GM11168 (cell line): ENCODE measurements around the gene SETBP1.

Source experiments
- in situ Hi-C: fragments of 300-500 bp; cut with MboI; formaldehyde crosslinking; loops from one replicate; pipeline ENCODE4 v1.12.0; 2022; ENCODE audit warnings: low sequenced_read_pairs; ENCODE audit not compliant: unreplicated experiment

The SETBP1 gene

DNA sequence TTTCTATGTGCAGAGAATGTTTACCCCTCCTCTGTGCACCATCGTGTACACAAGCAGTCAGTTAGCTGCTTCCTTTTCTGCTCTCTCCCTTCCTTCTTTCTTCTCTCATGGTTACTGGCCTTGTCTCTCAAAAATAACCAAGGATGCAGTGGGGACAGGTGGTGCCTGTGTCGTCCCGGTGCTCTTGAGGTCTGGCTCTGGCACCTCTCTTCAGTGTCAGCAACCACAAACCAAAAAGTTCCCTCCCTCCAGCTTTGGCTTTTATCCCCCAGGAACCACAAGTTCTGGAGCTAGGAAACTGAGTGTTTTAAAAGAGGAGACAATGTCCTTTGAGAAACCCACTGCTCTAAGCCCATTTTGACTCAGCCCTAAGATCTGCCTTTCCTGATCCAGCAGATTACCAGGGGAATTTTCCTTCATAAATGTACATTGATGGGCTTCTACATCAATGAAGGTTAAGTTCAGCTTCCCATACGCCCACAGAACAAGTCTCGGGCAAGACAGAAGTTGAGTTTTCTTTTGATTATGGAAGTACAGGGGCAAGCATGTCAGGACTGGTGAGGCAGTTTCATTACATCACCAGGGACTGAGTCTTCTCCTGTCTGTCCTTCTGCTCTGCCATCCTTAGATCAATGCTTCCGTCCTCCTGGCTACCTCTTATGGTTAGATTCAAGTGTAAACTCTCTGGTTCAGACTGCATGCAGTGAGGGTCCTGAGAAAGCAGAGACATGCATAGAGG, 232.2 kb downstream of the SETBP1 start:
- in situ Hi-C loops: no loop called here

DNA sequence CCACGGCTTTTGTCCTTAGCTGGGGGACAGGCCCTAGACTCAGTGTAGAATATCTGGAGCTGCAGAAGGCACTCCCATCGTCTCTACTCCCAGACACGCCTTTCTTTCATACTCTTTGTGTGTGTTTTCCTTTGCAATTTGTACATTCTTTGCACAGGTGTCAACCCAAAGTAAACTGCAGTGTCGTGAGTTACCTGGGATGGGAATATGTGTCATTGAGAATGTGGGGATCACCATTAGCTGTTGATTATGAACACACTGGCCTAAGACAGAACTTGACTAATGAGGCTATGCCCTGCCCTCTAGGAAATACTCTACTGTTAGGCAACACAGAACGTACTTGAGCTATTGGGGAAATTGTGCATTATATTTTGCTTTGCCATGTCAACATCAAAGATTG, 233.3 kb downstream of the SETBP1 start:
- in situ Hi-C loops: no loop called here

- in situ Hi-C loops: no loop called here
Measured at GRCh38 chr18:44915213-44915612, 234.5 kb downstream of the SETBP1 start.

DNA sequence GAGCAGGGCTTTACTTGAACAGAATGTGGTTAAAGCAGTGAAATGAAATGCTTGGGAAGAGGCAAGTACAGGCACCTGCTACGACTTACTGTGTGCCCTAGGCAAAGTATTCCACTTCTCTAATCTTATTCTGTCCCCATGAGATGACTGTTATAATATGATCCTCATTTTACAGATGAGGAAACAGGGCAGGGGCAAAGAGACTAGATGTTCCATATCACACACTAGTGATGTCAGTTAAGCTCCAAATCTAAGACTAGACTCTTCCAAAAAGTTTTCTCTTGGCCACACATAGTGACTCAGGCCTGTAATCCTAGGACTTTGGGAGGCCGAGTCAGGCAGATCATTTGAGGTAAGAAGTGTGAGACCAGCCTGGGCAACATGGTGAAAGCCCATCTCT, 235.0 kb downstream of the SETBP1 start:
- in situ Hi-C loops: no loop called here

GRCh38 chr18:44916429-44917207, 235.9 kb downstream of the SETBP1 start:
- in situ Hi-C loops: no loop called here

DNA sequence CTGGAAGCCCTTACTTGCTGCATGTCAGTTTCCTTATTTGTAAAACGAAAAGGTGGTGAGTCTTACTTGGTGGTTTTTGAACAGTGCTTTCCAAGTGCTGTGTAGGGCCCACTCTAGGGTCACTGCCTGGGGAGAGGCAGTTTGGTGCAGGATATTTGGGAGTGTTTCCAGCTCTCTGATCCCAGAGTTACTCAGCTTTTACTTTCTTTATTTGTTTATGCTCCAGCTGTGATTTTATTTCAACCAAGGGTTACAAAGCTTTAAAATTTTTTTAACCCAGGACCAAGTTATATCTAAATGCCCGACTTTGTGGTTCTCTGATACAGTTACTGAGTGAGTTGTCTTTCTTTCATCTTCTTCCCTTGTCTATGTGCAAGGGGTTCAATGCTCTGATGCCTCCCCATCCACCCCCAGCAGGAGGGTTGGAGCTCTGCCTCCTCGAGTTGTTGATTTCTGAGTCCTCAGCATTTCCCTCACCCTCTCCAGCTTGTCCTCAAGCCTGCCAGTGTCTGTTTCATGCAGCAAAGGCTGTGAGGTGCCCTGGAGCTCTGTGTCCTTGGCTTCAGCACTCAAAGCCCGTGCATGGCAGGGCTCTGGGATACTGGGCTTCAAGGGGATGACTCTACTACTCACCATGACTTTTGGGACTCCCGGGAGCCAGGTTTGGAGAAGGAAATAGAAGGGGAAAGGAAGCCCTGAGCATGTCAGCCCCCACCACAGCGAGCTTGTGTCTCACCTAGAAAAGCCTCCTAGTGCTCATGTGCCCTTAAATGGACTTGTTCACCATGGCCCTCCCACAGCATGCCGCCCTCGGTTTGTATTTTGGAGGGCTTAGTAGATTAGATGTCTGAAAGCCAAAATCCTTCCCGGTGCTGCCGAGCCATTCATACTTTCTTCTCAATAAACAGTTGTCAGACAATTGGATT, 236.8 kb downstream of the SETBP1 start:
- in situ Hi-C loops: no loop called here

DNA sequence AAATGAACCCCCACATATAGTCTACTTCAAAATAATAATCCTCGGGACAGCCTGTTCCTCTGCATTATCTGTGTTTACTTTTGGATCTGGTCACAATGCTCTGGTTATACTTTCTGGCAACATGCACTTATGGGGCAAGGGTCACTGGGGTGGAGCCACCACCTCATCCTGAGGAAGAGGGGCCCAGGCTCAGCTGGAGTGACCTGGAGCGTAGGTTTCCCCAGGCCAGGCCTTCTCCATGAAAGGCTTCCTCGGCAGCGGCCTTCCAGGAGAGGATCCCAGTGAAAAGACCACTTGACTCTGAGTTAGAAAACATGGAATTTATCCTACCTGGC, 237.4 kb downstream of the SETBP1 start:
- in situ Hi-C loops: no loop called here

DNA sequence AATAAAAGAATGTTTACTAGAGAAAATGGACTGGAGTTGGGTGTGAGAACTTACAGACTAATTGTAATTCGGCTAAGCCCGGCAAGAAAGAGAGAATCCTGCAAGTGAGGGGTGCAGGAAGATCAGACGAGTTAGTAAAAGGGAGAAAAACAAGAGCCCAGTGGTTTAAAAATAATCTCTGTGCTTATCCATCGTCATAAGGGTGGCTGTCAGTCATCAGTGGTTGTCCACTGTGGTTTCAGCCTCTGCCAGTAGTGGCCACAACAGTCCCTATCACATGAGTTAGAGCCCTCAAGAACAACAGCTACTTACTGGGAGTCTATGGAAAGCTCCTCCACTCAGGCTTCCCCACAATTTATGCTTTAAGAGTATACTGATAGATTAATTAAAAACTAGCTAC, 239.8 kb downstream of the SETBP1 start:
- in situ Hi-C loops: no loop called here

DNA sequence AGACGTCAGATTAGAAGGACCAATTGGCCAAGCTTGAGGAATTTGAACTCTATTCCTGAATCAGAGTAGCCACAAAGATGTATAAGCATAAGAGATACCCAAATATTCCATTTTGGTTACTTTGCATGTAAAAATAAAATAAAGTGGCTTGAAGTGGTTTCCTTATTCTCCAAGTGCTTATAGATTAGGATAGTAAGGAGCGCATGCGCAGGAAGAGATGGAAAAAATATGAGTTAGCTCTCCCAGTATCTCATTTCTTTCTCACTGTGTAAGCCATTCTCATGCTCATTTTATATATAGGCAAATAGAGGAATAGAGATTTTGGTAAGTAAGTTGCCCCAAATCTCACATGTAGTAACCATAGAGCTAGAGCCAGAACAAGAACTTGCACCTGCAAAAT, 241.3 kb downstream of the SETBP1 start:
- in situ Hi-C loops: no loop called here

- in situ Hi-C loops: no loop called here
Measured at GRCh38 chr18:44922968-44923367, 242.3 kb downstream of the SETBP1 start.

- in situ Hi-C loops: no loop called here
Measured at GRCh38 chr18:44924785-44925499, 244.3 kb downstream of the SETBP1 start.

- in situ Hi-C loops: no loop called here
Measured at GRCh38 chr18:44927127-44927849, 246.6 kb downstream of the SETBP1 start.

DNA sequence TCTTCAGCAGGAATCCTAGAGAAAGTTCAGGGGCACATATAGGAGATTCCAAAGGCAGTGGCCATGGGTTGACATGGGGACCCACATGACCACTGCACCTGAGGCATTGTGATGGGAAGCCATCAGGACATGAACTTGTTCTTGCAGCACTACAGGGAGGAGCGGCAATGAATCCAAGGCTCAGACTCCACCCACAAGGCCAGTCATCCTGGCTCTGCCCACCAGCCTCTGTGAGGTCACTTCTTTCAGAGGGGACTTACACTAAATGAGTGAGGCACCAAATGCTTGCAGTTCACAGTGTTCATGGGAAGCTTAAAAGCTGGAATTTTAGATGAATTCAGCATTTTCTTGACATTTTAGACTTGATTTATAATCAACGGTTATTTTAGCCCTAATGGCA, 254.2 kb downstream of the SETBP1 start:
- in situ Hi-C loops: no loop called here

- in situ Hi-C loops: no loop called here
Measured at GRCh38 chr18:44935455-44935854, 254.8 kb downstream of the SETBP1 start.

DNA sequence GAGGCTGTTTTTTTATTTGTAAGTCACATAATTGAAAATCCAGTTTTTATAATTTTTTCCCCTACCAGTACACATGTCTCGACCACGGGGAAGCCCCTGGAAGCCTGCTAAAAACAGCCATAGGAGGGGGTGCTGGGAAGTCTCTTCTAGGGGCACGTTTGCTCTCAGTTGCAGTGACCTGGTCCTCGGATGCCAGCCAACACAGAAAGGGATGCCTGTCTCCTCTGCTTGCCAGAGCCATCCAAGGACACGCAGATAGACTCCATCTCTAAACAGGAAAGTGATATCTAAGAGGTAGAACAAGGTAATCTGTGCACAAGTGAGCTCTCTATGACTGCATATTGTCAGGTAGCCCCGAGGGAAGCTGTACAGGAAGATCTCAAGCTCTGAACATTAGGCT, 255.8 kb downstream of the SETBP1 start:
- in situ Hi-C loops: no loop called here

GRCh38 chr18:44937960-44938719, 257.5 kb downstream of the SETBP1 start:
- in situ Hi-C loops: no loop called here

GRCh38 chr18:44938720-44939665, 258.3 kb downstream of the SETBP1 start:
- in situ Hi-C loops: no loop called here

GRCh38 chr18:44941516-44941915, 260.8 kb downstream of the SETBP1 start:
- in situ Hi-C loops: no loop called here
